GM21526 (cell line): ENCODE results near the gene S100B.

Experiments
- ATAC-seq: cut with Tn5 transposase; IDR thresholded peaks from one replicate; pipeline ENCODE4 v1.9.1; 2021; ENCODE audit warnings: moderate library complexity; ENCODE audit not compliant: unreplicated experiment, low FRiP score

Gene S100B

GRCh38 chr21:46628868-46629267 is 24.0 kb upstream of the S100B start:
- ATAC-seq = no peak

GRCh38 chr21:46627726-46628125 is 22.8 kb upstream of the S100B start:
- no peak for ATAC-seq

- no peak for ATAC-seq
These were observed 22.2 kb upstream of the S100B start for GRCh38 chr21:46626975-46627501.

- no peak for ATAC-seq
These were observed 21.7 kb upstream of the S100B start for GRCh38 chr21:46626536-46626935.

- ATAC-seq = no peak
These were observed 20.9 kb upstream of the S100B start for GRCh38 chr21:46625759-46626158.

- ATAC-seq = no peak
These were observed 19.2 kb upstream of the S100B start for GRCh38 chr21:46624050-46624449.

- no peak for ATAC-seq
These were observed 17.3 kb upstream of the S100B start for GRCh38 chr21:46622226-46622625.

GRCh38 chr21:46621457-46622182 is 16.7 kb upstream of the S100B start:
- no peak for ATAC-seq

- no peak for ATAC-seq
These were observed 16.0 kb upstream of the S100B start for GRCh38 chr21:46620846-46621245.

GRCh38 chr21:46619846-46620245 is 15.0 kb upstream of the S100B start:
- no peak for ATAC-seq

GRCh38 chr21:46618738-46619379 is 14.0 kb upstream of the S100B start:
- no peak for ATAC-seq

GRCh38 chr21:46617267-46618051 is 12.6 kb upstream of the S100B start:
- no peak for ATAC-seq

- no peak for ATAC-seq
These were observed 11.8 kb upstream of the S100B start for GRCh38 chr21:46616656-46617055.

- ATAC-seq = no peak
These were observed 11.2 kb upstream of the S100B start for GRCh38 chr21:46616050-46616449.

GRCh38 chr21:46613391-46613790 is 8.5 kb upstream of the S100B start:
- no peak for ATAC-seq

GRCh38 chr21:46610018-46610701 is 5.3 kb upstream of the S100B start:
- ATAC-seq = no peak

GRCh38 chr21:46608672-46609111 is 3.8 kb upstream of the S100B start:
- peak; percentile 44 for ATAC-seq

GRCh38 chr21:46607636-46608035 is 2.8 kb upstream of the S100B start:
- ATAC-seq = no peak

- no peak for ATAC-seq
These were observed 1.5 kb upstream of the S100B start for GRCh38 chr21:46606427-46606813.

- ATAC-seq = no peak
These were observed 1.0 kb upstream of the S100B start for GRCh38 chr21:46605767-46606426.
